Sigmoid colon (tissue), 7 donors: ENCODE data around the gene SLC44A4. TPM values are rescaled to one million over a fixed set of nuclear protein-coding genes. Genes with fewer than 3 reads are reported as not detected.
"Not testable (repeated sequence)": the region's sequence is repeated elsewhere in the genome, so short reads cannot be mapped to it uniquely, and the experiment has no call there.

Source experiments
- DNase-seq: peaks from one replicate; pipeline ENCODE4 v3.0.0-alpha.2; 2019
- H3K27ac ChIP-seq, 4 donors: fragments of 200-600 bp; sonication (generic); one replicate each; pipeline ENCODE4 v1.5.1; 2016 to 2019; ENCODE audit warnings: mild to moderate bottlenecking in 1 of 4
- H3K27me3 ChIP-seq, 3 donors: fragments of 200-600 bp; sonication (generic); one replicate each; pipeline ENCODE4 v1.5.1; 2019; ENCODE audit warnings: mild to moderate bottlenecking in 1 of 3
- H3K36me3 ChIP-seq, 4 donors: fragments of 200-600 bp; sonication (generic); one replicate each; pipeline ENCODE4 v1.5.1; 2016 to 2019
- H3K4me1 ChIP-seq, 4 donors: fragments of 200-600 bp; sonication (generic); one replicate each; pipeline ENCODE4 v1.5.1; 2017 to 2019
- H3K4me3 ChIP-seq, 4 donors: fragments of 200-600 bp; sonication (generic); one replicate each; pipeline ENCODE4 v1.5.1; 2017 to 2019; ENCODE audit warnings: mild to moderate bottlenecking in 2 of 4, moderate library complexity in 1 of 4
- H3K9me3 ChIP-seq, 4 donors: fragments of 200-600 bp in 3 of 4; sonication (generic) in 3 of 4; one replicate each; pipeline versions ENCODE4 v1.5.1 to v1.6.1; 2013 to 2019
- CTCF ChIP-seq, 4 experiments: fragments of 450-650 bp in 3 of 4; fragments of 200-600 bp in 1 of 4; IDR thresholded peaks; one replicate each; pipeline ENCODE4 v1.5.1; 2016 to 2019; ENCODE audit warnings: antibody characterized with exemption in 4 of 4, mild to moderate bottlenecking in 3 of 4, moderate library complexity in 2 of 4
- EP300 ChIP-seq, 4 donors: sonication (generic); formaldehyde crosslinking; IDR thresholded peaks; one replicate each; pipeline ENCODE4 v1.6.1; 2017; ENCODE audit warnings: antibody characterized with exemption in 4 of 4
- POLR2A ChIP-seq, 2 donors: fragments of 450-650 bp; IDR thresholded peaks; one replicate each; pipeline ENCODE4 v1.6.1; 2016; ENCODE audit warnings: antibody characterized with exemption in 2 of 2, mild to moderate bottlenecking in 2 of 2, moderate library complexity in 2 of 2
- POLR2AphosphoS5 ChIP-seq, 4 donors: sonication (generic); formaldehyde crosslinking; IDR thresholded peaks; one replicate each; pipeline ENCODE4 v1.6.1; 2017; ENCODE audit warnings: antibody characterized with exemption in 4 of 4
- WGBS, 2 donors: extraction: QIAGEN DNeasy Blood & Tissue Kit; methylation state at CpG; one replicate each; pipeline ENCODE4 v1.1.7; 2013; 5-methylcytosine and 5-hydroxymethylcytosine counted together
- intact Hi-C: fragments of 100-400 bp; cut with DNase I; formaldehyde crosslinking; loops from one replicate; pipeline ENCODE4 v1.15.1; 2023
- polyA plus RNA-seq, 3 donors: library from polyadenylated mRNA; stranded (reverse); fragments of 200-250 nt; gene quantifications; one replicate each; pipeline ENCODE4 v1.2.3, GENCODE V29; 2013
- total RNA-seq, 4 donors: library from RNA; depleted of rRNA; stranded (reverse); fragments of >200 nt; gene quantifications; one replicate each; pipeline ENCODE4 v1.1.0, GENCODE V29; 2016
- donor health status: healthy with polysubstance abuse.
- donor health status: Bipolar disorder and iron deficiency.
- donor health status: healthy.

SLC44A4 gene
- total and polyA plus RNA-seq, 7 donors = 1.4 to 252 (median 78.1) TPM; not detected in 2

- intact Hi-C loops = loop anchor here (10.0 kb wide), 1 partner anchor 218 kb away; the partner anchor contains the start of gene ATF6B
- H3K9me3 ChIP-seq = no peaks in the 10 kb centered on the region
- H3K27ac ChIP-seq = no peak overlapping the region
- H3K4me1 ChIP-seq = peaks cover 0 to 25% (median 14%) of the 10 kb centered on the region in 4 donors
- TF ChIP-seq EP300 (IDR thresholded peaks at IDR 0.05) = no peak
- no peak for TF ChIP-seq POLR2AphosphoS5 (IDR thresholded peaks at IDR 0.05)
- no peak for TF ChIP-seq POLR2A (IDR thresholded peaks at IDR 0.05)
- no peak for TF ChIP-seq CTCF (IDR thresholded peaks at IDR 0.05)
- WGBS, 2 donors = 60 to 63% methylated on average over 7 of the region's 7 CpGs
- no peak for DNase-seq
- H3K4me3 ChIP-seq = no peak overlapping the region
- no peaks in the 10 kb centered on the region for H3K36me3 ChIP-seq
- no peaks in the 10 kb centered on the region for H3K27me3 ChIP-seq
Measured at GRCh38 chr6:31907158-31907813, 28.5 kb upstream of the SLC44A4 start.

GRCh38 chr6:31906727-31907126, 27.9 kb upstream of the SLC44A4 start:
- not testable (repeated sequence) for H3K4me3 ChIP-seq, H3K36me3 ChIP-seq, H3K9me3 ChIP-seq, DNase-seq, H3K27ac ChIP-seq, H3K27me3 ChIP-seq
- peaks cover 0 to 25% (median 14%) of the 10 kb centered on the region in 4 donors for H3K4me1 ChIP-seq
- 76 to 85% methylated on average over 8 of the region's 8 CpGs for WGBS, 2 donors
- intact Hi-C loops = loop anchor here (10.0 kb wide), 1 partner anchor 218 kb away; the partner anchor contains the start of gene ATF6B

- Histone ChIP-seq H3K36me3 (no peaks in the 10 kb centered on the region), H3K27ac (no peak overlapping the region), H3K4me3 (no peak overlapping the region), H3K4me1 (peaks cover 0 to 24% (median 18%) of the 10 kb centered on the region in 4 donors), H3K27me3 (no peaks in the 10 kb centered on the region), H3K9me3 (no peaks in the 10 kb centered on the region)
- TF ChIP-seq EP300 (IDR thresholded peaks at IDR 0.05) (no peak), CTCF (IDR thresholded peaks at IDR 0.05) (no peak), POLR2A (IDR thresholded peaks at IDR 0.05) (no peak), POLR2AphosphoS5 (IDR thresholded peaks at IDR 0.05) (no peak)
- intact Hi-C loops = loop anchor here (10.0 kb wide), 1 partner anchor 219 kb away; the partner anchor contains the start of gene ATF6B
- 54 to 67% methylated on average over 4 of the region's 4 CpGs for WGBS, 2 donors
- no peak for DNase-seq
Measured at GRCh38 chr6:31906122-31906521, 27.3 kb upstream of the SLC44A4 start.

- Histone ChIP-seq H3K4me3 (no peak overlapping the region), H3K36me3 (no peaks in the 10 kb centered on the region), H3K27ac (no peak overlapping the region), H3K9me3 (no peaks in the 10 kb centered on the region), H3K4me1 (peaks cover 0 to 31% (median 24%) of the 10 kb centered on the region in 4 donors), H3K27me3 (no peaks in the 10 kb centered on the region)
- TF ChIP-seq EP300 (IDR thresholded peaks at IDR 0.05) = no peak
- TF ChIP-seq POLR2AphosphoS5 (IDR thresholded peaks at IDR 0.05) = no peak
- no peak for TF ChIP-seq POLR2A (IDR thresholded peaks at IDR 0.05)
- TF ChIP-seq CTCF (IDR thresholded peaks at IDR 0.05) = no peak
- no peak for DNase-seq
- intact Hi-C loops = loop anchor here (10.0 kb wide), 1 partner anchor 220 kb away; the partner anchor contains the start of gene ATF6B
- WGBS, 2 donors = 91 to 93% methylated on average over 1 of the region's 1 CpG
Measured at GRCh38 chr6:31905041-31905440, 26.2 kb upstream of the SLC44A4 start.

GRCh38 chr6:31903957-31904356, 25.2 kb upstream of the SLC44A4 start:
- H3K27me3 ChIP-seq = no peaks in the 10 kb centered on the region
- peaks cover 0 to 38% (median 32%) of the 10 kb centered on the region in 4 donors for H3K4me1 ChIP-seq
- DNase-seq = no peak
- no peaks in the 10 kb centered on the region for H3K9me3 ChIP-seq
- peak overlapping the region; percentile 84 to 93 (median 90) for H3K27ac ChIP-seq
- H3K36me3 ChIP-seq = no peaks in the 10 kb centered on the region
- no peak overlapping the region for H3K4me3 ChIP-seq
- no peak for TF ChIP-seq CTCF (IDR thresholded peaks at IDR 0.05)
- no peak for TF ChIP-seq POLR2AphosphoS5 (IDR thresholded peaks at IDR 0.05)
- TF ChIP-seq POLR2A (IDR thresholded peaks at IDR 0.05) = no peak
- no peak for TF ChIP-seq EP300 (IDR thresholded peaks at IDR 0.05)
- intact Hi-C loops = loop anchor here (2.0 to 10.0 kb wide), 3 partner anchors 41 to 221 kb away; partner anchors contain the start of genes ATF6B, NELFE, NEU1 and SKIC2
- WGBS, 2 donors = 90 to 91% methylated on average over 3 of the region's 3 CpGs
